AG04449 (cell line): ENCODE results near the gene SON.

ENCODE experiments used
- CTCF ChIA-PET: fragments of 350-600 bp; formaldehyde crosslinking; extraction: SDS; loops from one replicate; lab custom pipeline; 2021; ENCODE audit warnings: antibody characterized with exemption; lab: Yijun Ruan, JAX
- POLR2A ChIA-PET: fragments of 400-600, 350-600 bp; formaldehyde crosslinking; extraction: SDS; loops from one replicate; lab custom pipeline; 2020; ENCODE audit warnings: antibody characterized with exemption, inconsistent platforms; lab: Yijun Ruan, JAX
- DNase-seq: peaks from one replicate; pipeline ENCODE4 v3.0.0-alpha.2; 2010; ENCODE audit warnings: low read depth, low spot score
- H3K4me3 ChIP-seq: 2 replicates; pipeline ENCODE4 v1.5.1; 2011; ENCODE audit warnings: low read depth, mild to moderate bottlenecking, control low read depth, low read length
- TF ChIP-seq, protein P1 (sequence below): IDR thresholded peaks from one replicate; pipeline ENCODE4 v1.5.1; 2011; ENCODE audit warnings: mild to moderate bottlenecking, moderate library complexity, low read length, control low read depth, inconsistent platforms; ENCODE audit not compliant: insufficient read depth; ENCODE audit errors: missing control alignments

The SON gene

DNA sequence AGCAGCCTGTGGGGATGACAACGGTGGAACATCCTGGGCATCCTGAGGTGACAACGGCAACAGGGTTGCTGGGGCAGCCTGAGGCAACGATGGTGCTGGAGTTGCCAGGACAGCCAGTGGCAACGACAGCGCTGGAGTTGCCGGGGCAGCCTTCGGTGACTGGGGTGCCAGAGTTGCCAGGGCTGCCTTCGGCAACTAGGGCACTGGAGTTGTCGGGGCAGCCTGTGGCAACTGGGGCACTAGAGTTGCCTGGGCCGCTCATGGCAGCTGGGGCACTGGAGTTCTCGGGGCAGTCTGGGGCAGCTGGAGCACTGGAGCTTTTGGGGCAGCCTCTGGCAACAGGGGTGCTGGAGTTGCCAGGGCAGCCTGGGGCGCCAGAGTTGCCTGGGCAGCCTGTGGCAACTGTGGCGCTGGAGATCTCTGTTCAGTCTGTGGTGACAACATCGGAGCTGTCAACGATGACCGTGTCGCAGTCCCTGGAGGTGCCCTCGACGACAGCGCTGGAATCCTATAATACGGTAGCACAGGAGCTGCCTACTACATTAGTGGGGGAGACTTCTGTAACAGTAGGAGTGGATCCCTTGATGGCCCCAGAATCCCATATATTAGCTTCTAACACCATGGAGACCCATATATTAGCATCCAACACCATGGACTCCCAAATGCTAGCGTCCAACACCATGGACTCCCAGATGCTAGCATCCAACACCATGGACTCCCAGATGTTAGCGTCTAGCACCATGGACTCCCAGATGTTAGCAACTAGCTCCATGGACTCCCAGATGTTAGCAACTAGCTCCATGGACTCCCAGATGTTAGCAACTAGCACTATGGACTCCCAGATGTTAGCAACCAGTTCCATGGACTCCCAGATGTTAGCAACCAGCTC lies 8.2 kb downstream of the SON start:
- H3K4me3 ChIP-seq: no peak overlapping the region
- TF ChIP-seq, protein P1, sequence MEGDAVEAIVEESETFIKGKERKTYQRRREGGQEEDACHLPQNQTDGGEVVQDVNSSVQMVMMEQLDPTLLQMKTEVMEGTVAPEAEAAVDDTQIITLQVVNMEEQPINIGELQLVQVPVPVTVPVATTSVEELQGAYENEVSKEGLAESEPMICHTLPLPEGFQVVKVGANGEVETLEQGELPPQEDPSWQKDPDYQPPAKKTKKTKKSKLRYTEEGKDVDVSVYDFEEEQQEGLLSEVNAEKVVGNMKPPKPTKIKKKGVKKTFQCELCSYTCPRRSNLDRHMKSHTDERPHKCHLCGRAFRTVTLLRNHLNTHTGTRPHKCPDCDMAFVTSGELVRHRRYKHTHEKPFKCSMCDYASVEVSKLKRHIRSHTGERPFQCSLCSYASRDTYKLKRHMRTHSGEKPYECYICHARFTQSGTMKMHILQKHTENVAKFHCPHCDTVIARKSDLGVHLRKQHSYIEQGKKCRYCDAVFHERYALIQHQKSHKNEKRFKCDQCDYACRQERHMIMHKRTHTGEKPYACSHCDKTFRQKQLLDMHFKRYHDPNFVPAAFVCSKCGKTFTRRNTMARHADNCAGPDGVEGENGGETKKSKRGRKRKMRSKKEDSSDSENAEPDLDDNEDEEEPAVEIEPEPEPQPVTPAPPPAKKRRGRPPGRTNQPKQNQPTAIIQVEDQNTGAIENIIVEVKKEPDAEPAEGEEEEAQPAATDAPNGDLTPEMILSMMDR: no peak
- ChIA-PET CTCF (interaction anchor here (0.7 kb wide), 1 partner anchor 344 kb away, joined by 3 read pairs; no protein-coding TSS in a partner anchor), POLR2A (interaction anchor here (1.1 to 1.5 kb wide), 2 partner anchors 10 to 19 kb away, joined by 3 read pairs; no protein-coding TSS in a partner anchor)
- no peak for DNase-seq

DNA sequence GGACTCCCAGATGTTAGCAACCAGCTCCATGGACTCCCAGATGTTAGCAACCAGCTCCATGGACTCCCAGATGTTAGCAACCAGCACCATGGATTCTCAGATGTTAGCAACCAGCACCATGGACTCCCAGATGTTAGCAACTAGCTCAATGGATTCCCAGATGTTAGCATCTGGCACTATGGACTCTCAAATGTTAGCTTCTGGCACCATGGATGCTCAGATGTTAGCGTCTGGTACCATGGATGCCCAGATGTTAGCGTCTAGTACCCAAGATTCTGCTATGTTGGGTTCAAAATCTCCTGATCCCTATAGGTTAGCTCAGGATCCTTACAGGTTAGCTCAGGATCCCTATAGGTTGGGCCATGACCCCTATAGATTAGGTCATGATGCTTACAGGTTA lies 8.8 kb downstream of the SON start:
- ChIA-PET POLR2A (interaction anchor here (1.1 to 1.5 kb wide), 2 partner anchors 9 to 19 kb away, joined by 3 read pairs; no protein-coding TSS in a partner anchor), CTCF (interaction anchor here (0.7 kb wide), 1 partner anchor 343 kb away, joined by 3 read pairs; no protein-coding TSS in a partner anchor)
- TF ChIP-seq, protein P1: no peak
- H3K4me3 ChIP-seq: no peak overlapping the region
- DNase-seq: no peak

DNA sequence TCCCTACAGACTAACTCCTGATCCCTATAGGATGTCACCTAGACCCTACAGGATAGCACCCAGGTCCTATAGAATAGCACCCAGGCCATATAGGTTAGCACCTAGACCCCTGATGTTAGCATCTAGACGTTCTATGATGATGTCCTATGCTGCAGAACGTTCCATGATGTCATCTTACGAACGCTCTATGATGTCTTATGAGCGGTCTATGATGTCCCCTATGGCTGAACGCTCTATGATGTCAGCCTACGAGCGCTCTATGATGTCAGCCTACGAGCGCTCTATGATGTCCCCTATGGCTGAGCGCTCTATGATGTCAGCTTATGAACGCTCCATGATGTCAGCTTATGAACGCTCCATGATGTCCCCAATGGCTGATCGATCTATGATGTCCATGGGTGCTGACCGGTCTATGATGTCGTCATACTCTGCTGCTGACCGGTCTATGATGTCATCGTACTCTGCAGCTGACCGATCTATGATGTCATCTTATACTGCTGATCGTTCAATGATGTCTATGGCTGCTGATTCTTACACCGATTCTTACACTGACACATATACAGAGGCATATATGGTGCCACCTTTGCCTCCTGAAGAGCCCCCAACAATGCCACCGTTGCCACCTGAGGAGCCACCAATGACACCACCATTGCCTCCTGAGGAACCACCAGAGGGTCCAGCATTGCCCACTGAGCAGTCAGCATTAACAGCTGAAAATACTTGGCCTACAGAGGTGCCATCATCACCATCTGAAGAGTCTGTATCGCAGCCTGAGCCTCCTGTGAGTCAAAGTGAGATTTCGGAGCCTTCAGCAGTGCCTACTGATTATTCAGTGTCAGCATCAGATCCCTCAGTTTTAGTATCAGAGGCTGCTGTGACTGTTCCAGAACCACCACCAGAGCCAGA lies 9.5 kb downstream of the SON start:
- no peak for DNase-seq
- ChIA-PET CTCF (no interaction called here), POLR2A (interaction anchor here (1.1 to 1.5 kb wide), 2 partner anchors 9 to 18 kb away, joined by 3 read pairs; no protein-coding TSS in a partner anchor)
- H3K4me3 ChIP-seq: no peak overlapping the region
- TF ChIP-seq, protein P1: no peak

DNA sequence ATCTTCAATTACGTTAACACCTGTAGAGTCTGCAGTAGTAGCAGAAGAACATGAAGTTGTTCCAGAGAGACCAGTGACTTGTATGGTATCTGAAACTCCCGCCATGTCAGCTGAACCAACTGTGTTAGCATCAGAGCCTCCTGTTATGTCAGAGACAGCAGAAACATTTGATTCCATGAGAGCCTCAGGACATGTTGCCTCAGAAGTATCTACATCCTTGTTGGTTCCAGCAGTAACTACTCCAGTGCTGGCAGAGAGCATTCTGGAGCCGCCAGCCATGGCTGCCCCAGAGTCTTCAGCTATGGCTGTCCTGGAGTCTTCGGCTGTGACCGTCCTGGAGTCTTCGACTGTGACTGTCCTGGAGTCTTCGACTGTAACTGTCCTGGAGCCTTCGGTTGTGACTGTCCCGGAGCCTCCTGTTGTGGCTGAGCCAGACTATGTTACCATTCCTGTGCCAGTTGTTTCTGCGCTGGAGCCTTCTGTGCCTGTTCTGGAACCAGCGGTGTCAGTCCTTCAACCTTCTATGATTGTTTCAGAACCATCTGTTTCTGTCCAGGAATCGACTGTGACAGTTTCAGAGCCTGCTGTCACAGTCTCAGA lies 10.3 kb downstream of the SON start:
- ChIA-PET CTCF (no interaction called here), POLR2A (no interaction called here)
- H3K4me3 ChIP-seq: no peak overlapping the region
- DNase-seq: no peak
- TF ChIP-seq, protein P1: no peak

DNA sequence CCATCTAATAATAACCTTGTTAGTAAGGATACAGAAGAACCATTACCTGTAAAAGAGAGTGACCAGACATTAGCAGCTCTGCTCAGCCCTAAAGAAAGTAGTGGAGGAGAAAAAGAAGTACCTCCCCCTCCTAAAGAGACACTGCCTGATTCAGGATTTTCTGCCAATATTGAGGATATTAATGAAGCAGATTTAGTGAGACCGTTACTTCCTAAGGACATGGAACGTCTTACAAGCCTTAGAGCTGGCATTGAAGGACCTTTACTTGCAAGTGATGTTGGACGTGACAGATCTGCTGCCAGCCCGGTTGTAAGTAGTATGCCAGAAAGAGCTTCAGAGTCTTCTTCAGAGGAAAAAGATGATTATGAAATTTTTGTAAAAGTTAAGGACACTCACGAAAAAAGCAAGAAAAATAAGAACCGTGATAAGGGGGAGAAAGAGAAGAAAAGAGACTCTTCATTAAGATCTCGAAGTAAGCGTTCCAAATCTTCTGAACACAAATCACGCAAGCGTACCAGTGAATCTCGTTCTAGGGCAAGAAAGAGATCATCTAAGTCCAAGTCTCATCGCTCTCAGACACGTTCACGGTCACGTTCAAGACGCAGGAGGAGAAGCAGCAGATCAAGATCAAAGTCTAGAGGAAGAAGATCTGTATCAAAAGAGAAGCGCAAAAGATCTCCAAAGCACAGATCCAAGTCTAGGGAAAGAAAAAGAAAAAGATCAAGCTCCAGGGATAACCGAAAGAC lies 11.6 kb downstream of the SON start:
- CTCF ChIA-PET: interaction anchor here (1.3 kb wide), 1 partner anchor 13 kb away, joined by 3 read pairs; the partner anchor contains the start of gene GART
- POLR2A ChIA-PET: interaction anchor here (1.1 kb wide), 1 partner anchor 10 kb away, joined by 3 read pairs; no protein-coding TSS in a partner anchor
- TF ChIP-seq, protein P1: no peak
- H3K4me3 ChIP-seq: no peak overlapping the region
- no peak for DNase-seq
